Non-pigmented ciliary epithelial cell (primary cell): Measurements from ENCODE around the gene CAPN3.
A peak's percentile ranks its signal among the peaks of the same experiment; 100 is the strongest.

Experiments
- DNase-seq: peaks from one replicate; pipeline ENCODE4 v3.0.0-alpha.2; 2010; ENCODE audit warnings: low read depth

Gene CAPN3

GRCh38 chr15:42456531-42456930, 97.2 kb downstream of the CAPN3 start:
- no peak for DNase-seq

GRCh38 chr15:42456971-42457370, 97.7 kb downstream of the CAPN3 start:
- no peak for DNase-seq

DNA sequence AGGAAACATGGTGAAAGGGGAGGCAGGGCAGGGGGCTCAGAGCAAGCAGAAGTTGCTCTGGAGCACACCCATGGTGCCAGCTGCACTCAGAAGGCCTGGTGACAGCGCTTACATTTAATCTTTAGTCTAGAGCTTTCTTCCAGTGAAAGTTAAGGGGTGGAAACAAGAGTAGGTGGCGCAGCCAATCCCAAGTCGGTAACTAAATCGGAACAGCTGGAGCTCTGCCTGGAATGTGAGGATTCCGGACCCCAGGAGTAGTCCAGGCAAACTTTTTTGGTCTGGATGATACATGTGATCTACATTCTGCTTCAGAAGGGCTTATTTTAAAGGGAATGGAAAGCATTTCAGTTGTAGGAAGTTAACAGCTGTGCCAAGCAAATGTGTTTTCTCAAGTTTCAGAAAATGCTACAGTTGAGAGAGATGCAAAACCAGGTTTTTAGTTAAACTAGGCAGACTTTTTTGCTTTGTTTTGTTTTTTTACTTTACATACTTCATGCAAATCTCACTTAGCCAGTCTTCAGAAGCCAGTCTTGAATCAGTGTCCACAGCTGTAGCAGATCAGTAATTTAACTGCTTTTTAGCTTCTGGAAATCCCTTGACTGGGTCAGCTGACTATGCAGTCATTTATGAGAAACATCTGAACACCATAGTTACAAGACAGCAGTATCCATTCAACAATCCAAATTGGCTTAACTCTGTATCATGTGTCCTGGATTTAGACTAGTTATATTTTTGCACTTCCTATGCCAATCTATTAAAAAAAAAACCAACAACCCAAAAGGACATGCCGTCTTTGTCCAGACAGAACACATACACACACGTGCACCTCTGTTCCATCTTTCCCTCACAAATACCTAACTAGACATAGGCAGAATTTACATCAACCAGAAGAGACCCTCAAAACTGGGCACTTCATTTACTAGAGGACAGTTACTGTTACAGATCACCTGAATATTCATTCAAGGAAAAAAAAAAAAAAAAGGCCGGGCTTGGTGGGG, 98.4 kb downstream of the CAPN3 start:
- peak; percentile 85 for DNase-seq

DNA sequence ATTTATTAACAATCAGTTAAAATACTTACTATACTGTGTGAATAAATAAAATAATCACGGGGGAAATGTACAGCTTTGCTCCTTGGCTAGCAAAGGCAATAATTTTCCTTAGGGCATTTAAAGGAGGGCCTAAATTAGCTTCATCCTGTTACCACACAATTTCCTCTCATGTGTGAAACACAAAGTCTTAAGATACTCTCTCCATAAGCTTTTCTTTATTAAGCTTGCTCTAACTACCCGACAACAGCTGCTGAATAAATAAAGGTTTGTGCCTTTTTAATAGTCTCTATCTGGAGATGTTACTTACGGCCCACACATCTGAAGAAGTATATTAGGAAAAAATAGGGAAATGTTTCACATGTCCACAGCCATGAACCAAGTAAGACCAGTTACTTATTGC, 102.0 kb downstream of the CAPN3 start:
- no peak for DNase-seq
